GM19397 (cell line): Measurements from ENCODE around the gene FXYD3.
A peak's percentile ranks its signal among the peaks of the same experiment; 100 is the strongest.
"Not testable (repeated sequence)": the region's sequence is repeated elsewhere in the genome, so short reads cannot be mapped to it uniquely, and the experiment has no call there.

Experiments
- ATAC-seq: cut with Tn5 transposase; IDR thresholded peaks from one replicate; pipeline ENCODE4 v1.9.1; 2021; ENCODE audit warnings: mild to moderate bottlenecking, moderate library complexity; ENCODE audit not compliant: unreplicated experiment

FXYD3 gene

DNA sequence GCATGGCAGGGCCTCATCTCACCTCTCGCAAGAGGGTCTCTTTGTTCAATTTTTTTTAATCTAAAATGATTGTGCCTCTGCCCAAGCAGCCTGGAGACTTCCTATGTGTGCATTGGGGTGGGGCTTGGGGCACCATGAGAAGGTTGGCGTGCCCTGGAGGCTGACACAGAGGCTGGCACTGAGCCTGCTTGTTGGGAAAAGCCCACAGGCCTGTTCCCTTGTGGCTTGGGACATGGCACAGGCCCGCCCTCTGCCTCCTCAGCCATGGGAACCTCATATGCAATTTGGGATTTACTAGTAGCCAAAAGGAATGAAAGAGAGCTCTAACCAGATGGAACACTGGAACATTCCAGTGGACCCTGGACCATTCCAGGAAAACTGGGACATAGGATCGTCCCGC lies 8.0 kb downstream of the FXYD3 start:
- no peak for ATAC-seq

GRCh38 chr19:35124098-35125060 lies 8.8 kb downstream of the FXYD3 start:
- ATAC-seq: peak; percentile 69

DNA sequence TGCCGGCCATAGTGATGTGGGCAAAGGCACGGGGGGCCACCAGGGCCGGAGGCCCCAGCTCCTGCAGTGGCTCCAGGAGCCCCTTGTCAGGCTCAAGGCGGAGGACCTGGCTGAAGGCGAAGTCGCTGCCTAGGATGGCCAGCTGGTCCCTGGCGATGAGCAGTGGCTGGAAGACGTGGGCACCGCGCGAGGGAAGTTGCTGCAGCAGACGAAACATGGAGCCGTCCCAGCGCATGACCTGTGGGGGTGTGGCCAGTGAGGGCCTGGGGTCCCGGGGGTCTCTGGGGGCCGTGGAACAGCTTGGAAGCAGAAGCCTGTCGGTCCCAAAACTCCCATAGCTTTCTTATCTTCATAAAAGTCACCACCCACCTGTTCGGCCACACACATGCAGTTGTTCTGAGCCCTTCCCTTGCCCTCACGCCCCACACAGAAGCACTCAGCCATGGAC lies 9.7 kb downstream of the FXYD3 start:
- ATAC-seq: no peak

DNA sequence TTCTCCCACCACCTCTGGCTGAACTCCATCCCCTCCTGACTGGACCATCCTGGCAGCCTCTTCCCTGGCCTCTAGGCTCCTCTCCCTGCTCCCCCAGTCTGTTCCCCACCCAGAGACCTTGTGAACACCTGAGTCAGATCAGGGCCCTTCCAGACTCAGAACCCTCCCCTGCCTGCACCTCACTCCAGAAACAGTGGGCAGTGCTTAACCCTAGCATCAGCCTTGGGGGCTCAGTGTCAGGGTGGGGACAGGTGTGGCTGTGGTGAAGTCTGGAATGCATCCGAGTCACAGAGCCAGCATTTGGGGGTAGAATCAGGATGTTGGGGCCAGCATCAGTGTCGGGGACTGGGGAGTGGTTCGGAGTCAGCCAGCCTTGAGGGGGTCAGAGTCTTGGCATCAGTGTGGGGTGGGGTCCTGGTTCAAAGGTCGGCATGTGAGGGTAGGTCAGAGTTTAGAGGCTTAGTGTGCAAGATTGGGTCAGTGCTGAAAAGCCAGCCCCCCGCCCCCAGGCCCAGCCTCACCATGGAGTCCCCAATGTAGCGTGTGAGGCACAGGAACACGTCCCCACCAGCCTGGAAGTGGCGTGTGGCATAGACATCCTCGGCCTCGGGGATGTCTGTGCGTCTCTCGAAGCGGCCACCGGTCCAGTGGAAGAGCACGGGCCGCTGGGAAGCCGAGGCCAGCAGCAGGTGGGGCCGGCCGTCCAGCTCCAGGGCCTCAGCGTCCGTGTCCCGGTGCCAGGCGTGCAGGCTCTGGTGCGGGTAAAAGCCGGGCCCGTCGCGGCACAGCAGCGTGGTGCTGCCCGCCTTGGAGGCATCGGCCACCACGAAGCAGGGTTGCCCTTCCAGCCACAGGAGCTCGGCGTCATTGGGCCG lies 10.4 kb downstream of the FXYD3 start:
- ATAC-seq: no peak

DNA sequence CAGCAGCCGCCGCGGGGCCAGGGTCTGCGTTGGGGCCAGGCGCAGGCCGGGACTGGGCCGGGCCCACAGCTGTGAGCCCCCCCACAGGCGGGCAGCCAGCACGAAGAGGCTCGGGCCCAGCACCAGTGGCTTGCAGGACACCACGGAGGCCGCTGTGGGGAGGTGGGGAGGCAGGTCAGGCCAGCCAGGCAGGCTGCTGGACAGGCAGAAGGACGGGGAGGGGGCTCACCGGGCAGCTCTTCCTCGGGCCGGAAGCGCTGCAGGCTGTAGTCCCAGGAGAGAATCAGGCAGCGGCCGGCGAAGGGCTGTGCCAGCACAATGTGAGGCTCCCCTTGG lies 11.0 kb downstream of the FXYD3 start:
- no peak for ATAC-seq

- no peak for ATAC-seq
These were observed 12.2 kb downstream of the FXYD3 start for GRCh38 chr19:35127871-35128270.

DNA sequence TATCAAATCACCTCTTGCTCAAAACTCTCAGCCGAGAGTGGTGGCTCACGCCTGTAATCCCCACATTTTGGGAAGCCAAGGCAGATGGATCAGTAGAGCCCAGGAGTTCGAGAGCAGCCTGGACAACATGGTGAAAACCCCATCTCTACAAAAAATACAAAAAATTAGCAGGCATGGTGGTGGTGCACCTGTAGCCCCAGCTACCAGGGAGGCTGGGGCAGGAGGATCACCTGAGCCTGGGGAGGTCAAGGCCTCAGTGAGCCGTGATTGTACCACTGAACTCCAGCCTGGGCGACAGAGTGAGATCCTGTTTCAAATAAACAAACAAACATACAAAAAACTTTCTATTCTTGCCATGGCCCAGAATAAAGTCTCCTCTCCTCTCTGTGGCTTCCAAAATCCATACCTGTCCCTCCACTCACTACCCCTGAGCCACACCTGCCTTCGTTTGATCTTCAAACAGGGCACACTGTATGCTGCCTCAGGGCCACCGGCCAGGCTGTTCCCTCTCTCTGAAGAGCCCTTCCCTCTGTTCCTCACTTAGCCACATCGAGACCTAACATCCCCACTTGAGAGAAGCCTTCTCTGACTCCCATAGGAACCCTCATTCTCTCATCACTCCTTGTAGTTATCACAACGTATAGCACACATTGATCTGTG lies 12.9 kb downstream of the FXYD3 start:
- no peak for ATAC-seq

DNA sequence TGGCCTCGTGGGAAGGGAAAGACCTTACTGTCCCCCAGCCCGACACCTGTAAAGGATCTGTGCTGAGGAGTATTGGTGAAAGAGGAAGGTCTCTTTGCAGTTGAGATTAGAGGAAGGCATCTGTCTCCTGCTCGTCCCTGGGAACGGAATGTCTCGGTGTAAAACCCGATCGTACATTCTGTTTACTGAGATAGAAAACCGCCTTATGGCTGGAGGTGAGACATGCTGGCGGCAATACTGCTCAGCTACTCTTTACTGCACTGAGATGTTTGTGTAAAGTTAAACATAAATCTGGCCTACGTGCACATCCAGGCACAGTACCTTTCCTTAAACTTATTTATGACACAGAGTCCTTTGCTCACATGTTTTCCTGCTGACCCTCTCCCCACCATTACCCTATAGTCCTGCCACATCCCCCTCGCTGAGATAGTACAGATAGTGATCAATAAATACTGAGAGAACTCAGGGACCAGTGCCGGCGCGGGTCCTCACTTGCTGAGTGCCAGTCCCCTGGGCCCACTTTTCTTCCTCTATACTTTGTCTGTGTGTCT lies 14.2 kb downstream of the FXYD3 start:
- ATAC-seq: not testable (repeated sequence)

DNA sequence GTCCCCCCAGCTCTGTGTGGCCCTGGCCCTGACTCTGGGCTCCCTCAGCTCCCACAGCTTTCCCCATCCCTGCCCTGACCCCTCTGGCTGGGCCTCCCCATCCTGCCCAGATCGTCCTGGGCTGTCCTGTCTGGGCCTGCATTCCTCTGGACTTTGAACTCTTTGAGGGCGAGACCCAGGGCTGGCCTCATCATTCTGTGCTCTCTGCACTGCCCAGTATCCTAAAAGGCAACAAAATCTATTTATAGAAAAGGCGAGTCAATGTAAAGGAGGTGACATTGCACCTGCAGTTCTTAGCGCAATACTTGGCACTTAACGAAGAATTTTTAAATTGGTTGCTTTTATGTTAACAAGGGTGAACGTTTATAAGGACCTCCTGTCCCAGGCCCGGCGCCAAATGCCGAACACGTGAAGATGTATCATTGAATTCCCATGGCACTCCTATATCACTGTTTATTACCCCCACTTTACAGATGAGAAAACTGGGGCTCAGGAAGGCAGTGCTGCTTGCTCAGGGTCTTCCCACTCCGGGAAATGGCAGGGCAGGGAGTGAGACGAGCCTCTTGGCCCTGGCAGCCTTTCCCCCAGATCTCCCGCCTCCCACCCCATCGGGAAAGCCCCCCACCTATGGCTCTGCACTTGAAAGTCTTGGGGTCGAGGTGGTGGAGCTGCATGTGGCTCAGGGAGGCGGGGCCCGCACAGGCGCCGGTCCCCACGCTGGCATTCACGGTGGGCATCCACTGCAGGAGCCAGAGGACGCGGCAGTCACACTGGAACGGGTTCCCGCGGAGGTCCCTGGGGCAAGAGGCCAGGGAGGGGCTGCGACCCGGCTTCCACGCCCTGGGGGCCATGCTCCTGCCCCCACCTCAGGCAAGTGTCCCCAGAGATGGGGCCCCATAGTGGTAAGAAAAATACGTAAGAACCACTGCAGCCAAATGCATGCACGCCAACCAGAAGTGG lies 15.4 kb downstream of the FXYD3 start:
- no peak for ATAC-seq

GRCh38 chr19:35132254-35132653 lies 16.6 kb downstream of the FXYD3 start:
- no peak for ATAC-seq

- ATAC-seq: no peak
These were observed 18.2 kb downstream of the FXYD3 start for GRCh38 chr19:35133826-35134225.

DNA sequence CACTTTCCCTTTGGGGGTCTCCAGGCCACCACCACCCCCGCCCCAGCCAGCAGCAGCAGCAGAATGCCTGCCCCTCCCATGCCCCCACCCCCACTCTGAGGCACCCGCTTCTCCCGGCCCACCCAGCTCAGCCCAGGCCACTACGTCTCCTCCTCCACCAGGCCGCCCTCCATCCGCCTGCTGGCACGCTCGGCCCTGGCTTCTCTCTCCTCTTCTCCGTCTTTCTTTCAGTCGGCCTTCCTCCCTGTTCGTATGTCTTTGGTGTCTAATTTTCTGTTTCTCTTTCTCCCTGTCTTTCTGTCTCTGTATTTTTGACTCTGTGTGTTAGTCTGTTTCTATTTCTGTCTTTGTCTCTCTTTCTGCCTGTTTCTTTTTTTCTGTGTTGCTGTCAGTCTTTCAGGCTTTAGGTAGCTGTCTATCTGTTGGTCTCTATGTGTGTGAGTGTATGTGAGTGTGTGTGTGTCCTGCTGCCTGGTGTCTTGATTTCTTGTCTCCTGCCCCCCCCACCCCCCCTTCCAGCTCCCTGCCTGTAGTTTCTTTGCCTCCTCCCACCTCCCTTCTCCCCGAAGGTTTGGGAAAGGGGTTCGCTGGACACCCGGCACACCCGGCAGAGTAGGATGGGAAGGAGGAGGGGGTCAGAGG lies 19.1 kb downstream of the FXYD3 start, which contains the start of gene LGI4:
Gene LGI4 (minus strand): TSS at position 459 of the 642 bp plus-strand sequence. CDS start 379 bp downstream, at position 80.
- ATAC-seq: no peak

DNA sequence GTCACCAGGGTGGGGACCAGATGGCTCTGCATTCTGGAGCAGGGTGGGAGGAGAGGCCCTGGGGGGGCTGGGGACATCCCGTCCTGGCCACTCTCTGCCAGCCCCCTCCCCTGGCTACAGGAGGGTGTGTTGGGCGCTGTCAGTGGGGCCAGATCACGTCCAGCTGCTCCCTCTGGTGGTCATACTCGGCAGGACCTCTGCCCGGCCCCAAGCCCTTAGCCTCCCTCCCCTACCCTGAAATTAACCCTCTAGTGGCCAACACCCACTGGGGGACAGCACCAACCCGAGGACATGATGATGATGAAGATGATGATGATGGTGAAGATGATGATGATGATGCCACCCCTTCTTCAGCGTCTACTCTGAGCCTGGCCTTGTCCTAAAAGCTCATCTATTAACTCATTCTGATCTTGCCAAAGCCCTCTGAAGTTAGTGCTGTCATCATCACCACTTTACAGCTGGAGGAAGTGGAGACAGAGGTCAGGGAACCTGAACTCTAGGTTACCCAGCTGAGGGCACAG lies 19.8 kb downstream of the FXYD3 start:
- no peak for ATAC-seq

DNA sequence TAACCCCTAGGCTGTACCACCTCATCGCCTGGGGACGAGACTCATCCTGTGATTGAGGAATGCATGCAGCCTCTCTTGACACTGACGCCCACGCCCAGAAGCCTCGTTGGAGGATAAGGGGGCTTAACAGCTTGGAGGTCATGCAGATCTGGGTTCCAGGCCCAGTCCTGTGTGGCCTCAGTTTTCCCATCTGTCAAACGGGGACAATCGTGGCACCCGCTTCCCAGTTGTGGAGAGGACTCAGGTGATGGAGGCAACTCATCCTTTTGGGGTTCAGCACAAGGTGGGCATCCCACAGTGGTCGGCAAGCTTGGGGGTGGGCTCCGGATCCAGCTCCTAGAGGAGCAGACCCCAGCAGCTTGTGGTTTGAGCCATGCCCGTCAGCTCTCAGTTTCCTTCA lies 20.6 kb downstream of the FXYD3 start:
- ATAC-seq: no peak

DNA sequence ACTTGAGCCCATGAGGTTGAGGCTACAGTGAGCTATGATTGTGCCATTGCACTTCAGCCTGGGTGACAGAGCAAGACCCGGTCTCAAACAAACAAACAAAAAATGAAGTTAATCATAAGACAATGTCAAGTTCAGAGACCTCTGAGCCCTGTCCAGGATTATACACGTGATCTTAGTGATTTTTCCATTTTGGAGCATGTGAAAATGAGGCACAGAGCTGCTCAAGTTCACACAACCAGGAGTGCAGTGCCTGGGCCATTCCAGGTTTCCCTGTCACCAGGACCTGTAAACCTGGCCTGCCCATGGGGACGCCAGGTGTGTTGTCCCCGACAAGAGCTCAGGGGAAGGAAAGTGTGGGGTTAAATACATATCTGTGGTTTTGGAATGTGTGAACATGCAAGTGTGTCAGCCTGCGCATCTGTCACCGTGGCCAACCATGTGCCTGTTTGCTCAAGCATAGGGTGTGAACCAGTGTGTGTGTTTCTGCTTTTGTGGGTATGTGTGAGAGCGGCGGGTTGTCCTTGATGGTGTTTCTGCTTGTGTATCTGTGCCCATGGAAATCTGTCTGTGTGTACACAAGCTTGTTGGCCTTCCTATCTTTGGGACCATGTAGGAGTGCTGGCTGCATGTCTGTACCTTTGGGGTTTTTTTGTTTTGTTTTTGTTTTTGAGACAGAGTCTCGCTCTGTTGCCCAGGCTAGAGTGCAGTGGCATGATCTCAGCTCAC lies 21.5 kb downstream of the FXYD3 start:
- no peak for ATAC-seq

DNA sequence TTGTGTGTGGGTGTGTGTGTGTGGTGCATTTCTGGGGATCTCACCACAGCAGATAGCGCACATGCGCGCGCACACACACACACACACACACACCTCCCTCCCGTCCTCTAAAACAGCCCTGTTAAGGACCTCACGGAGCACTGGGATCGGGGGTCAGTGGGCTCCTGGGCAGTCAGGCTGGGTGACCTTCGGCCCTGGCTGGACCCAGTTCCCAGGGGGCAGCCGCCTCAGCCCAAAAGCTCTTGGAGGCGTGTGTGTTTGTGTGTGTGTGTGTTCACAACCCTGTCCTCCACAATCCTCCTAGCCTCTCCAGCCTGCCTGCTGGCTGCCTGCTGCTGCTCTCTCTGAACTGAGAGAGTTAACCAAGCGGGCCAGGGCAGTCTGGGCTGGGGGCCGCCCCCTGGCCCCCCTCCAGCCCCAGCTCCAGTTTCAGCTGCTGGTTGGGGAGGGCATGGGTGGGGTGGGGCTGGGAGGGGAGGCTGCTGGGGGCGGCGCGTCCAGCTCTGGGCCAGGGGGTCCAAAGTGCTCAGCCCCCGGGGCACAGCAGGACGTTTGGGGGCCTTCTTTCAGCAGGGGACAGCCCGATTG lies 22.8 kb downstream of the FXYD3 start, which contains the start of gene FXYD1:
Gene FXYD1 (plus strand): TSS at position 520 of the 588 bp plus-strand sequence. CDS start 1,256 bp downstream, outside the sequence.
- ATAC-seq: no peak

GRCh38 chr19:35140207-35140961 lies 24.8 kb downstream of the FXYD3 start:
- ATAC-seq: no peak
